ENCODE results near the gene LDLR.
"Not testable (repeated sequence)": the region's sequence is repeated elsewhere in the genome, so short reads cannot be mapped to it uniquely, and the experiment has no call there.

LDLR gene

GRCh38 chr19:11176466-11177193 lies 87.4 kb downstream of the LDLR start:
- no peak for DNase-seq

- DNase-seq = no peak
Measured at GRCh38 chr19:11177592-11177991, 88.3 kb downstream of the LDLR start.

- DNase-seq = not testable (repeated sequence)
Measured at GRCh38 chr19:11179145-11179465, 89.8 kb downstream of the LDLR start.

GRCh38 chr19:11179716-11180297 lies 90.5 kb downstream of the LDLR start:
- no peak for DNase-seq

- DNase-seq = no peak
Measured at GRCh38 chr19:11180346-11180745, 91.1 kb downstream of the LDLR start.

- not testable (repeated sequence) for DNase-seq
Measured at GRCh38 chr19:11180975-11181374, 91.7 kb downstream of the LDLR start.

- peak; percentile 45 for DNase-seq
Measured at GRCh38 chr19:11181488-11181887, 92.2 kb downstream of the LDLR start.

Data from OCI-M1 (cell line).